Fibroblast of skin of right biceps (primary cell): Measurements from ENCODE around the gene IPPK.
"Not testable (repeated sequence)": the region's sequence is repeated elsewhere in the genome, so short reads cannot be mapped to it uniquely, and the experiment has no call there.

Source experiments
- DNase-seq: peaks from one replicate; pipeline ENCODE4 v3.0.0-alpha.2; 2013

The IPPK gene

GRCh38 chr9:92589923-92590322 is 80.0 kb downstream of the IPPK start:
- no peak for DNase-seq

- no peak for DNase-seq
Observed at GRCh38 chr9:92576175-92576574, 93.8 kb downstream of the IPPK start.

GRCh38 chr9:92573612-92574011 is 96.3 kb downstream of the IPPK start:
- DNase-seq, result not testable (repeated sequence)

GRCh38 chr9:92571871-92572270 is 98.1 kb downstream of the IPPK start:
- not testable (repeated sequence) for DNase-seq

- peak; percentile 36 for DNase-seq
Observed at GRCh38 chr9:92564982-92565381, 104.9 kb downstream of the IPPK start.

GRCh38 chr9:92564504-92564903 is 105.4 kb downstream of the IPPK start:
- peak; percentile 57 for DNase-seq
